Measurements from ENCODE around the gene ALOX12B.

GRCh38 chr17:8041979-8042378, 45.5 kb downstream of the ALOX12B start:
- TF ChIP-seq USF2 (IDR thresholded peaks at IDR 0.05) (peak; percentile 37; the same call in 1 of the 2 replicates), E2F6 (IDR thresholded peaks at IDR 0.05; ENCODE audit: borderline replicate concordance, low read depth) (no peak), CTCF (IDR thresholded peaks at IDR 0.05) (no peak), EP300 (IDR thresholded peaks at IDR 0.05) (no peak), CBX8 (IDR thresholded peaks at IDR 0.05) (no peak), POLR2A (IDR thresholded peaks at IDR 0.05; ENCODE audit: low read length) (no peak), ZFP36 (IDR thresholded peaks at IDR 0.05; ENCODE audit: borderline replicate concordance, partially characterized antibody) (no peak), HMGXB4 (CRISPR knock-in tag; IDR thresholded peaks at IDR 0.05; ENCODE audit: borderline replicate concordance) (no peak), CBX2 (IDR thresholded peaks at IDR 0.05; ENCODE audit: borderline replicate concordance, low read depth) (no peak), NFE2L2 (conservative IDR thresholded peaks at IDR 0.05; ENCODE audit: low read length) (no peak), EHMT2 (IDR thresholded peaks at IDR 0.05; ENCODE audit: low read depth) (0 out of 2 replicates have a peak, but pooled peaks have one; percentile 37), MAX (IDR thresholded peaks at IDR 0.05) (no peak), REST (IDR thresholded peaks at IDR 0.05) (no peak), RNF2 (IDR thresholded peaks at IDR 0.05; ENCODE audit: borderline replicate concordance, low read depth) (no peak)
